Natural killer cell (primary cell): ENCODE data around the gene DNAAF8. TPM values are rescaled to one million over a fixed set of nuclear protein-coding genes. Genes with fewer than 3 reads are reported as not detected.

Experiments used
- ATAC-seq, 3 donors: fragments of 150-1000 bp in 2 of 3; fragments of 200-7000 bp in 1 of 3; cut with Tn5 transposase; 1 replicate in 1 of 3; 2 replicates in 2 of 3; pipeline ENCODE4 v1.10.0; 2021; ENCODE audit warnings: mild to moderate bottlenecking in 2 of 3, moderate library complexity in 2 of 3
- DNase-seq, 2 donors: peaks; one replicate each; pipeline versions ENCODE4 v3.0.0 to v3.0.0-alpha.2; 2013 to 2021; ENCODE audit warnings: mixed read lengths in 1 of 2
- H3K27ac ChIP-seq: one replicate; pipeline ENCODE4 v1.5.1; 2013; ENCODE audit warnings: mild to moderate bottlenecking, low read length
- H3K27me3 ChIP-seq: one replicate; pipeline ENCODE4 v1.6.1; 2013; ENCODE audit warnings: low read length; ENCODE audit not compliant: control insufficient read depth, insufficient read depth
- H3K36me3 ChIP-seq: one replicate; pipeline ENCODE4 v1.6.1; 2013; ENCODE audit warnings: low read length; ENCODE audit not compliant: control insufficient read depth, insufficient read depth
- H3K4me1 ChIP-seq: one replicate; pipeline ENCODE4 v1.6.1; 2013; ENCODE audit warnings: low read length; ENCODE audit not compliant: control insufficient read depth, insufficient read depth
- H3K4me3 ChIP-seq: one replicate; pipeline ENCODE4 v1.5.1; 2013; ENCODE audit warnings: low read length
- H3K9me3 ChIP-seq: one replicate; pipeline ENCODE4 v1.6.1; 2013; ENCODE audit warnings: low read length; ENCODE audit not compliant: control insufficient read depth, insufficient read depth
- H3K27ac Mint-ChIP-seq, 2 donors: one replicate each; pipeline ENCODE4 v1.8.0; 2022; ENCODE audit warnings: mild to moderate bottlenecking in 2 of 2, mixed read lengths in 2 of 2, moderate library complexity in 1 of 2
- H3K27me3 Mint-ChIP-seq, 2 donors: one replicate each; pipeline ENCODE4 v1.8.0; 2022; ENCODE audit warnings: low read depth in 2 of 2, mixed read lengths in 2 of 2
- H3K36me3 Mint-ChIP-seq: one replicate; pipeline ENCODE4 v1.8.0; 2022; ENCODE audit warnings: mixed read lengths
- H3K4me1 Mint-ChIP-seq, 2 donors: one replicate each; pipeline ENCODE4 v1.8.0; 2022; ENCODE audit warnings: mixed read lengths in 2 of 2
- H3K4me3 Mint-ChIP-seq: one replicate; pipeline ENCODE4 v1.8.0; 2022; ENCODE audit warnings: mild to moderate bottlenecking, moderate library complexity, mixed read lengths
- H3K9me3 Mint-ChIP-seq, 2 donors: one replicate each; pipeline ENCODE4 v1.8.0; 2022; ENCODE audit warnings: mixed read lengths in 2 of 2
- WGBS: methylation state at CpG from one replicate; pipeline ENCODE4 v1.1.7; 2013; ENCODE audit warnings: missing lambda C conversion rate; ENCODE audit not compliant: insufficient coverage; 5-methylcytosine and 5-hydroxymethylcytosine counted together
- intact Hi-C: fragments of 100-400 bp; cut with micrococcal nuclease; formaldehyde crosslinking; loops from one replicate; pipeline ENCODE4 v1.14.2; 2022
- total RNA-seq, 4 donors: library from RNA; stranded (reverse); fragments of 120-200 nt in 1 of 4; gene quantifications; one replicate each; pipeline versions ENCODE4 v1.2.3 to v1.2.4, GENCODE V29; 2013 to 2022
- TF ChIP-seq, protein P1 (sequence below): fragments of 200-600 bp; IDR thresholded peaks from one replicate; pipeline ENCODE4 v1.8.0; 2022; ENCODE audit warnings: antibody characterized with exemption

The DNAAF8 gene
- total RNA-seq, 3 donors from 2014 or later (not counting 1 experiment from before 2014, with no cell fraction given) = 0.54 TPM; not detected in 2

DNA sequence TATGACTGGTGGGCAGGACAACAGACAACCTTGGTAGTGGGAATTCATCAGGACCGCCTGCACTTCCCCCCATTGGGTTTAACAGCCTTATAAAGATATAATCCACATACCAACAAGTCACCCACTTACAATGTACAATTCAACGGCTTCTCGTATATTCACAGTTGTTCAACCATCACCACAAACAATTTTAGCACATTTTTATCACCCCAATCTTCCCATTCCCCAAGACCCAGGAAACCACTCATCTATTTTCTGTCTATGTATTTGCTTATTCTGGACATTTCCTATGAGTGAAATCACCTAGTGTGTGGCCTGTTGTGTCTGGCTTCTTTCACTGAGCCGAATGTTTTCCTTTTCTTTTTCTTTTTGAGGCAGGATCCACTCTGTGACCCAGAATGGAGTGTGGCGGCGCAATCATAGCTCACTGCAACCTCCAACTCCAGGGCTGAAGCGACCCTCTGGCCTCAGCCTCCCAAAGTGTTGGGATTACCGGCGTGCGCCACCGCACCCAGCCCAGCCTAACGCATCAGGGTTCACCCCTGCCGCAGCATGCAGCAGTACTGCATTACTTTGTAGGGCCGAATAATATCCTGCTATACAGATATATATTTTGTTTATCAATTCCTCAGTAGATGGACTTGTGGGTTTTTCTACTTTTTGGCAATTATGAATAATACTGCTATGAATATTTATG, 11.1 kb upstream of the DNAAF8 start:
- intact Hi-C loops = no loop called here
- H3K36me3 Mint-ChIP-seq = no peaks in the 10 kb centered on the region
- H3K36me3 ChIP-seq = peaks cover 14% of the 10 kb centered on the region
- no peaks in the 10 kb centered on the region for H3K9me3 Mint-ChIP-seq
- H3K27me3 ChIP-seq = no peaks in the 10 kb centered on the region
- ATAC-seq (no peak), DNase-seq (no peak)
- H3K4me1 ChIP-seq = no peaks in the 10 kb centered on the region
- no peak overlapping the region for H3K4me3 ChIP-seq
- H3K27ac ChIP-seq = no peak overlapping the region
- no peaks in the 10 kb centered on the region for H3K9me3 ChIP-seq
- no peak overlapping the region for H3K27ac Mint-ChIP-seq
- WGBS = 87% methylated on average over 13 of the region's 14 CpGs
- TF ChIP-seq, protein P1, sequence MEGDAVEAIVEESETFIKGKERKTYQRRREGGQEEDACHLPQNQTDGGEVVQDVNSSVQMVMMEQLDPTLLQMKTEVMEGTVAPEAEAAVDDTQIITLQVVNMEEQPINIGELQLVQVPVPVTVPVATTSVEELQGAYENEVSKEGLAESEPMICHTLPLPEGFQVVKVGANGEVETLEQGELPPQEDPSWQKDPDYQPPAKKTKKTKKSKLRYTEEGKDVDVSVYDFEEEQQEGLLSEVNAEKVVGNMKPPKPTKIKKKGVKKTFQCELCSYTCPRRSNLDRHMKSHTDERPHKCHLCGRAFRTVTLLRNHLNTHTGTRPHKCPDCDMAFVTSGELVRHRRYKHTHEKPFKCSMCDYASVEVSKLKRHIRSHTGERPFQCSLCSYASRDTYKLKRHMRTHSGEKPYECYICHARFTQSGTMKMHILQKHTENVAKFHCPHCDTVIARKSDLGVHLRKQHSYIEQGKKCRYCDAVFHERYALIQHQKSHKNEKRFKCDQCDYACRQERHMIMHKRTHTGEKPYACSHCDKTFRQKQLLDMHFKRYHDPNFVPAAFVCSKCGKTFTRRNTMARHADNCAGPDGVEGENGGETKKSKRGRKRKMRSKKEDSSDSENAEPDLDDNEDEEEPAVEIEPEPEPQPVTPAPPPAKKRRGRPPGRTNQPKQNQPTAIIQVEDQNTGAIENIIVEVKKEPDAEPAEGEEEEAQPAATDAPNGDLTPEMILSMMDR = no peak
- no peaks in the 10 kb centered on the region for H3K27me3 Mint-ChIP-seq
- peaks cover 0 to 6% of the 10 kb centered on the region in 2 donors for H3K4me1 Mint-ChIP-seq
- H3K4me3 Mint-ChIP-seq = no peak overlapping the region

DNA sequence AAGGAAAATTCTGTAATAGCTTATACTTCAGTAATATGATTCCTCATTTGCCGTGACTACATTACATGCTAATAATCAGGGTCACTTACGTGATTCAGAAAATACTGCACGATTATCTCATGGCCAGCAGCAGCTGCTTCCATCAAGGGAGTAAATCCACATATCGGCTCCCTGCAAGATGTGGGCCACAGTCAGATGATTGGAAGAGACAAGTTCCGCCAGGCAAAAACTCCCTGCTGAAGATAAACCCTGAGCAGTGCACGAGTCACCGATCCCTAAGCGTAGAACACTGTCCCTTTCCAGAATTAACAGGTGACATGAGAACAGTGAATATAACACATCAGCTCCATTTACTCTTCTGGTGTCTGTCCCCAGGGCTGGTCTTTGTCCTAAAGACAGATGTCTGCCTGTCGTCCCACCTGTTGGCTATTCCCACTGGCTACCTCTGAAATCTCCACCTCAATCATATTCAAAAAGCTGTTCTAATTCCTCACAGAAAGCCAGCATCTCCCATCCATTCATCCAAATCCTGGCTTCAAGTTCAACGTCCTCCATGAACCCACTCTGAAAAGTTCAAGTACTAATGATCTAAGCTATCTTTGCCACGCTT, 9.6 kb upstream of the DNAAF8 start:
- Histone ChIP-seq H3K9me3 (no peaks in the 10 kb centered on the region), H3K4me1 (no peaks in the 10 kb centered on the region), H3K4me3 (no peak overlapping the region), H3K27me3 (no peaks in the 10 kb centered on the region), H3K36me3 (peaks cover 28% of the 10 kb centered on the region), H3K27ac (no peak overlapping the region)
- Mint-ChIP-seq H3K27me3 (no peaks in the 10 kb centered on the region), H3K4me3 (no peak overlapping the region), H3K4me1 (peaks cover 0 to 11% of the 10 kb centered on the region in 2 donors), H3K27ac (no peak overlapping the region), H3K9me3 (no peaks in the 10 kb centered on the region), H3K36me3 (no peaks in the 10 kb centered on the region)
- ATAC-seq (no peak), DNase-seq (no peak)
- 95% methylated on average over 11 of the region's 11 CpGs for WGBS
- TF ChIP-seq, protein P1 = no peak
- intact Hi-C loops = no loop called here

DNA sequence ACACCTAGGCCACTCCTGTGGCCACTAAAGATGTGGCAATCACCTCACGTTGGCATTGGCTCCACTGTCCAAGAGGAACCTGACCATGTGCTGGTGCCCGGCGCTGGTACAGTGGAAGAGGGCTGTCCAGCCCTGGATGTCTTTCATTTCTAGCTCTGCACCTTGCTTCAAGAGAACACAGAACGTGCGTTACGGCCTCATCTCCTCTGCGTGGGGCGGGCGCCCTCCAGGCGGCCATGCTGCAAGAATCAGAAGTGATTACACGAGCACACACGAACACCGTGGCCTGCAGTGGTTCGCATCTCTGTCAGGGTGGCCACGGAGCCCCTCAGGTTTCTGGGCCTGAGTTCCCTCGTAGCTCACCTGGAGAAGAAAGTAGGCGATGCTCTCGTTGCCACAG, 7.7 kb upstream of the DNAAF8 start:
- Mint-ChIP-seq H3K4me1 (peaks cover 0 to 11% of the 10 kb centered on the region in 2 donors), H3K27me3 (no peaks in the 10 kb centered on the region), H3K4me3 (no peak overlapping the region), H3K9me3 (no peaks in the 10 kb centered on the region), H3K36me3 (no peaks in the 10 kb centered on the region), H3K27ac (no peak overlapping the region)
- DNase-seq = no peak
- Histone ChIP-seq H3K9me3 (no peaks in the 10 kb centered on the region), H3K4me1 (no peaks in the 10 kb centered on the region), H3K27me3 (no peaks in the 10 kb centered on the region), H3K36me3 (peaks cover 29% of the 10 kb centered on the region), H3K27ac (no peak overlapping the region), H3K4me3 (no peak overlapping the region)
- 95% methylated on average over 18 of the region's 18 CpGs for WGBS
- intact Hi-C loops = no loop called here
- TF ChIP-seq, protein P1 = no peak
- no peak for ATAC-seq
